GM12878 (cell line): ENCODE data around the gene FOXA1. TPM values are rescaled to one million over a fixed set of nuclear protein-coding genes. Genes with fewer than 3 reads are reported as not detected.

Experiments
- ATAC-seq: fragments of 200-7000 bp; cut with Tn5 transposase; 3 replicates; pipeline ENCODE4 v1.9.1; 2020; ENCODE audit warnings: mild to moderate bottlenecking, moderate library complexity
- BruUV-seq: library from RNA; stranded (reverse); fragments of 400-500 nt; replicated peaks from 2 replicates; lab custom pipeline; 2021; lab: Mats Ljungman, UMichigan
- CTCF ChIA-PET: fragments of 300-600 bp; sonication (Branson Sonifier 250); formaldehyde crosslinking; extraction: SDS; loops from one replicate; lab custom pipeline; 2021; ENCODE audit warnings: inconsistent platforms; lab: Yijun Ruan, JAX
- POLR2A ChIA-PET: fragments of 350-600 bp; formaldehyde crosslinking; extraction: SDS; loops from one replicate; lab custom pipeline; 2021; ENCODE audit warnings: inconsistent platforms; lab: Charles Lee
- RAD21 ChIA-PET: fragments of 300-600 bp; sonication (Branson Sonifier 250); formaldehyde crosslinking; loops from one replicate; lab custom pipeline; 2023; ENCODE audit warnings: antibody characterized with exemption; ENCODE audit not compliant: unreplicated experiment; lab: Charles Lee
- SMC1A ChIA-PET: fragments of 300-600 bp; sonication (Branson Sonifier 250); formaldehyde crosslinking; loops from one replicate; lab custom pipeline; 2023; ENCODE audit not compliant: unreplicated experiment, uncharacterized antibody; lab: Charles Lee
- DNase-seq: peaks from one replicate; pipeline ENCODE4 v3.0.0-alpha.2; 2011; ENCODE audit warnings: low read depth, low spot score
- FAIRE-seq: peaks from 3 replicates; lab custom pipeline; 2011; peaks lifted over from hg19 to GRCh38; lab: Jason Lieb, UNC
- H2AFZ ChIP-seq: 2 replicates; pipeline ENCODE4 v1.6.0; 2011; ENCODE audit warnings: low read depth, low read length, control low read depth; ENCODE audit not compliant: control insufficient read depth
- H3K27ac ChIP-seq: 2 replicates; pipeline ENCODE4 v1.5.1; 2011; ENCODE audit warnings: control low read depth; ENCODE audit not compliant: control insufficient read depth, insufficient read depth
- H3K27me3 ChIP-seq, 2 experiments: replicated peaks in 1 of 2; 2 replicates each; pipeline versions ENCODE4 v1.6.0 to v1.6.1; 2011; ENCODE audit warnings: low read length in 1 of 2; ENCODE audit not compliant: control insufficient read depth in 2 of 2, insufficient read depth in 2 of 2
- H3K36me3 ChIP-seq, 2 experiments: 2 replicates each; pipeline ENCODE4 v1.5.1; 2011; ENCODE audit warnings: low read length in 1 of 2; ENCODE audit not compliant: control insufficient read depth in 2 of 2, insufficient read depth in 2 of 2
- H3K4me1 ChIP-seq: 2 replicates; pipeline ENCODE4 v1.6.1; 2011; ENCODE audit warnings: mild to moderate bottlenecking, low read length, moderate library complexity, mixed read lengths; ENCODE audit not compliant: control insufficient read depth, insufficient read depth
- H3K4me2 ChIP-seq: 2 replicates; pipeline ENCODE4 v1.6.0; 2011; ENCODE audit warnings: control low read depth; ENCODE audit not compliant: control insufficient read depth, insufficient read depth
- H3K4me3 ChIP-seq: fragments of 200-600 bp; sonication (generic); 2 replicates; pipeline ENCODE4 v1.5.1; 2016
- H3K79me2 ChIP-seq: 2 replicates; pipeline ENCODE4 v1.6.0; 2011; ENCODE audit warnings: low read length; ENCODE audit not compliant: control insufficient read depth, insufficient read depth
- H3K9ac ChIP-seq: 2 replicates; pipeline ENCODE4 v1.8.0; 2011; ENCODE audit warnings: low read length, control low read depth, mixed read lengths; ENCODE audit not compliant: control insufficient read depth, insufficient read depth
- H3K9me3 ChIP-seq: replicated peaks from 3 replicates; pipeline ENCODE4 v1.5.1; 2011; ENCODE audit warnings: mild to moderate bottlenecking, low read length; ENCODE audit not compliant: control insufficient read depth, insufficient read depth
- H4K20me1 ChIP-seq: 2 replicates; pipeline ENCODE4 v1.6.0; 2011; ENCODE audit not compliant: control insufficient read depth, insufficient read depth
- NRF1 ChIP-seq: conservative IDR thresholded peaks from 2 replicates; pipeline ENCODE4 v1.6.1; 2011; ENCODE audit warnings: mild to moderate bottlenecking, low read depth, low read length, improper control_type of control experiment
- SIN3A ChIP-seq: IDR thresholded peaks from 2 replicates; pipeline ENCODE4 v1.6.1; 2012; ENCODE audit warnings: low read depth, low read length, improper control_type of control experiment
- STAT3 ChIP-seq: IDR thresholded peaks from 2 replicates; pipeline ENCODE4 v1.6.1; 2011; ENCODE audit warnings: low read depth, low read length, improper control_type of control experiment
- WGBS: methylation state at CpG from one replicate; pipeline ENCODE4 v1.1.6; 2016; ENCODE audit warnings: low lambda C conversion rate; ENCODE audit not compliant: insufficient replicate concordance, insufficient coverage; ENCODE audit errors: missing lambda C conversion rate; 5-methylcytosine and 5-hydroxymethylcytosine counted together
- in situ Hi-C: fragments of 300-500 bp; cut with MboI; formaldehyde crosslinking; loops from 9 replicates; pipeline ENCODE4 v1.14.3; 2018; ENCODE audit warnings: mixed read lengths
- intact Hi-C: fragments of 100-400 bp; cut with micrococcal nuclease; formaldehyde crosslinking; loops from one replicate; pipeline ENCODE4 v1.14.2; 2022; ENCODE audit not compliant: unreplicated experiment
- polyA plus RNA-seq, 11 experiments: library from polyadenylated mRNA; depleted of rRNA in 4 of 11; unstranded in 6 of 11; stranded (reverse) in 5 of 11; fragments of >200 nt; fragmentation: Nextera tagmentation in 4 of 11; fragmentation: Illumina TruSeq in 1 of 11; extraction: Ambion mirVana in 4 of 11; extraction: Trizol in 1 of 11; gene quantifications; 1 replicate in 1 of 11; 2 replicates in 10 of 11; pipeline versions ENCODE4 v1.2.1 to v1.2.3, GENCODE V29; 2011 to 2016; ENCODE audit warnings: inconsistent platforms in 2 of 11, missing spikeins in 2 of 11, low read depth in 1 of 11
- total RNA-seq, 4 experiments: library from RNA; depleted of rRNA in 3 of 4; stranded (reverse); fragments of >200 nt in 3 of 4; fragmentation: Illumina TruSeq in 1 of 4; extraction: Trizol in 1 of 4; gene quantifications; 2 replicates each; pipeline versions ENCODE4 v1.2.1 to v1.2.3, GENCODE V29; 2013 to 2021
- TF ChIP-seq, protein P1 (sequence below): fragments of 450-650 bp; IDR thresholded peaks from 2 replicates; pipeline ENCODE4 v1.6.1; 2018; ENCODE audit warnings: borderline replicate concordance, mild to moderate bottlenecking; ENCODE audit not compliant: partially characterized antibody

Gene FOXA1
- total and polyA plus RNA-seq, 10 of the 15 experiments (the other 5 are each of a cell fraction or from before 2014, with no cell fraction given), result 0.03 to 0.18 (median 0.06) TPM; not detected in 7

DNA sequence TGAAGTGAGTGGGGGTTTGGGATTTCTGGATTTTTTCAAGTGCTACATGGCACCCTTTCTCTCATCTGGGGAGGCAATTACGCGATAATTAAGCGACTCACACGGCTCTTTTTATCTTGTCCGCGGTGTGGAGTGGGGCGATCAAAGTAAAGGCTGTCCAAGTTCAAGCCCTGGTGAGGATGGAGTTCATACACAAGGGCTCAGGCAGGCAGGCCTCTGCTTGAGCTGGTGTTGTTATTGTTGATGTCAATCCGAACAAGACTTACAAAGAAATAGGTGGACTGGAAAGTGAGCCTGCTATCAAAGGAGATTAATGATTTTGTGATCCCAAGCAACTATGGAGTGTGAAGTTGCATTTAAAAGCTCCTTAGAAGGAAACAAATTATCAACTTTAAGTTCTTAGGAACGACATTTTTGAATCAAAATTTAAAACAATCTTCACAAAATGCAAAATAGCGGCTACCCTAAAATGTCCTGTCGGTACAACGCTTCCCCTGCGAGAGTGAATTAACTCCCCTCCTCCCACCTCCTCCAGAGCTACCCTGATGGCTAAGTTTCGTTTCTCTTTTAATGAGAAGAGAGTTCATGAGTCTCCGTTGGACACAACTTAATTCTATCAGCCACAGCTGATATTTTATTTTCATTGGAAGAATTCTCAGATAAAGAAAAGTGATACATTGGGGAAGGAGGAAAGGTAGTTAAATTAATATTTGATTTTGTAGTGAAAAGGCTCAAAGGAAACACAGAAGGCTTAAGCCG, 5.9 kb downstream of the FOXA1 start:
- Histone ChIP-seq H3K9ac (no peak overlapping the region), H3K4me1 (no peaks in the 10 kb centered on the region), H3K4me2 (no peak overlapping the region), H3K27ac (no peak overlapping the region), H3K9me3 (no peaks in the 10 kb centered on the region; the same call in 2 of the 3 replicates), H3K27me3 (no peaks in the 10 kb centered on the region; a peak in 1 of 4 replicates), H4K20me1 (no peaks in the 10 kb centered on the region), H3K4me3 (no peak overlapping the region), H2AFZ (no peak overlapping the region), H3K79me2 (no peaks in the 10 kb centered on the region), H3K36me3 (no peaks in the 10 kb centered on the region)
- no peak for TF ChIP-seq NRF1
- no peak for TF ChIP-seq SIN3A
- TF ChIP-seq, protein P1, sequence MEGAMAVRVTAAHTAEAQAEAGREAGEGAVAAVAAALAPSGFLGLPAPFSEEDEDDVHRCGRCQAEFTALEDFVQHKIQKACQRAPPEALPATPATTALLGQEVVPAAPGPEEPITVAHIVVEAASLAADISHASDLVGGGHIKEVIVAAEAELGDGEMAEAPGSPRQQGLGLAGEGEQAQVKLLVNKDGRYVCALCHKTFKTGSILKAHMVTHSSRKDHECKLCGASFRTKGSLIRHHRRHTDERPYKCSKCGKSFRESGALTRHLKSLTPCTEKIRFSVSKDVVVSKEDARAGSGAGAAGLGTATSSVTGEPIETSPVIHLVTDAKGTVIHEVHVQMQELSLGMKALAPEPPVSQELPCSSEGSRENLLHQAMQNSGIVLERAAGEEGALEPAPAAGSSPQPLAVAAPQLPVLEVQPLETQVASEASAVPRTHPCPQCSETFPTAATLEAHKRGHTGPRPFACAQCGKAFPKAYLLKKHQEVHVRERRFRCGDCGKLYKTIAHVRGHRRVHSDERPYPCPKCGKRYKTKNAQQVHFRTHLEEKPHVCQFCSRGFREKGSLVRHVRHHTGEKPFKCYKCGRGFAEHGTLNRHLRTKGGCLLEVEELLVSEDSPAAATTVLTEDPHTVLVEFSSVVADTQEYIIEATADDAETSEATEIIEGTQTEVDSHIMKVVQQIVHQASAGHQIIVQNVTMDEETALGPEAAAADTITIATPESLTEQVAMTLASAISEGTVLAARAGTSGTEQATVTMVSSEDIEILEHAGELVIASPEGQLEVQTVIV, result peak; percentile 12
- no peak for TF ChIP-seq STAT3
- ChIA-PET RAD21 (no interaction called here), SMC1A (no interaction called here), CTCF (interaction anchor here (0.7 kb wide), 1 partner anchor 330 kb away, joined by 3 read pairs; no protein-coding TSS in a partner anchor), POLR2A (no interaction called here)
- DNase-seq, result no peak
- FAIRE-seq, result no peak
- intact Hi-C loops, result no loop called here
- in situ Hi-C loops, result no loop called here
- no peak for ATAC-seq
- no TSS peak for BruUV-seq
- WGBS, result 32% methylated on average over 16 of the region's 16 CpGs
